Choroid plexus epithelial cell (primary cell): Measurements from ENCODE around the gene CD83.
A peak's percentile ranks its signal among the peaks of the same experiment; 100 is the strongest.

Source experiments
- DNase-seq: peaks from one replicate; pipeline ENCODE4 v3.0.0-alpha.2; 2010; ENCODE audit warnings: low read depth
- H3K4me3 ChIP-seq: 2 replicates; pipeline ENCODE4 v1.5.1; 2011; ENCODE audit warnings: low read depth, mild to moderate bottlenecking, control low read depth, low read length, moderate library complexity
- CTCF ChIP-seq: conservative IDR thresholded peaks from 2 replicates; pipeline ENCODE4 v1.5.1; 2011; ENCODE audit warnings: low read depth, mild to moderate bottlenecking, control low read depth, inconsistent platforms, low read length, moderate library complexity

The CD83 gene

DNA sequence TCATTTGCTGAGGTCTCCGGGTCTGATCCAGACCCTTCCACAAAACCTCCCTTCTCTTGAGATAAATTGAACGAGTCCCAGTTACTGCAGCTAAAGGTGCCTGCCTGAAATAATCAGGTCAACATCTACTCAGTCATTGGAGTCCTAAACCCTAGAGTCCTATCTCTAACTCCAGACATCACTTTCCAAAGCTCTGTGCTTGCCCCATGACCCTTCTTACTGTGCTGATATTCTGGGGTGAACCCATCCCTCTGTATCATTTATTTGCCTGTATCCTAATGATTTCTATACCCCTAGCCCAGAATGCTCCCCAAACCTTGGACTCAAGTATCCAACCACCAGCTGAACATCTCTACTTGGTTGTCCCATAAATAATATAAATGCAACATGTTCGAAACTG lies 35.7 kb downstream of the CD83 start:
- no peak for TF ChIP-seq CTCF
- no peak overlapping the region for H3K4me3 ChIP-seq
- DNase-seq: no peak

GRCh38 chr6:14159090-14159489 lies 41.5 kb downstream of the CD83 start:
- no peak for TF ChIP-seq CTCF
- DNase-seq: no peak
- H3K4me3 ChIP-seq: no peak overlapping the region

GRCh38 chr6:14162826-14163225 lies 45.3 kb downstream of the CD83 start:
- H3K4me3 ChIP-seq: no peak overlapping the region
- TF ChIP-seq CTCF: no peak

DNA sequence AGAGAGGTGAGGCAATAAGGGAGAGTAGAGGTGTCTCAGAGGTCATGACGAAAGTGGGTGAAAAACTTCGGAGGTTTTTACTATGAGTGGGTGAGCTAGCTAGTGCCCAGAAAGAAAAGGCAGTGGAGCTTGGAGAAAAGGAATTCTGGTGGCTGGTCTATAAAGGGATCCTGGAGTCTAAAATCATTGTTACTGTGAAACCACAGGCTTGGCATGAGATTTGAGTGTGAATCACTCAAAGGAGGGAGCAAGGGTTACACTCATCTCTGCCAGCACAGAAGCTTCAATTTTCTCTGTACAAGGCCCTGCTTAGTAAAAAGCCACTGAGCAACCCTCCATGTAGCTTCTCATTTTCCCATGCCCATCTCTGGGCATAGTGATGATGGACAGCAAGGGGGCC lies 47.5 kb downstream of the CD83 start:
- no peak for TF ChIP-seq CTCF
- H3K4me3 ChIP-seq: no peak overlapping the region
- peak; percentile 52 for DNase-seq

More at GRCh38 chr6:14162826-14163225, 45.3 kb downstream of the CD83 start:
- DNase-seq: no peak

- no peak for DNase-seq
- no peak for TF ChIP-seq CTCF
- no peak overlapping the region for H3K4me3 ChIP-seq
Measured at GRCh38 chr6:14166839-14167238, 49.3 kb downstream of the CD83 start.

DNA sequence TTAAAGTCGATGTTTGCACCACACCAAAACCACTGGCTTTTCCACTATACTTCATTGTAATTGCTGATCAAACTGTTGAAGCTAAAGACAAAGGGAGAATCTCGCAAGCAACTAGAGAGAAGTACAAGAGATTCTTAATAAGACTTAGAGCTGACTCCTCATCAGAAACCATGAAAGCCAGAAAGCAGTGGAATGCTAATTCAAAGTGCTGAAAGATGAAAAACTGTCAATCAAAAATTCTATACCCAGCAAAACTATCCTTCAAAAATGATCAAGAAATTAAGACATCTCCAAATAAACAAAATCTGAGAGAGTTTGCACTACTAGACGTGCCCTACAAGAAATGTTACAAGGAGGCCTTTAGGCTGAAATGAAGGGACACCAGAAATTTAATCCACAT lies 52.6 kb downstream of the CD83 start:
- no peak for TF ChIP-seq CTCF
- H3K4me3 ChIP-seq: no peak overlapping the region

GRCh38 chr6:14172562-14172961 lies 55.0 kb downstream of the CD83 start:
- no peak overlapping the region for H3K4me3 ChIP-seq
- TF ChIP-seq CTCF: no peak
- DNase-seq: no peak

More for the DNA sequence above, 52.6 kb downstream of the CD83 start:
- no peak for DNase-seq
